GM18520 (cell line): ENCODE results near the gene GLYR1.

Experiments
- ATAC-seq: cut with Tn5 transposase; IDR thresholded peaks from one replicate; pipeline ENCODE4 v1.9.1; 2021; ENCODE audit not compliant: unreplicated experiment

Gene GLYR1

GRCh38 chr16:4813251-4814003, 33.7 kb downstream of the GLYR1 start:
- no peak for ATAC-seq

- no peak for ATAC-seq
Measured at GRCh38 chr16:4811773-4812172, 35.3 kb downstream of the GLYR1 start.

- ATAC-seq: no peak
Measured at GRCh38 chr16:4811242-4811641, 35.8 kb downstream of the GLYR1 start.

DNA sequence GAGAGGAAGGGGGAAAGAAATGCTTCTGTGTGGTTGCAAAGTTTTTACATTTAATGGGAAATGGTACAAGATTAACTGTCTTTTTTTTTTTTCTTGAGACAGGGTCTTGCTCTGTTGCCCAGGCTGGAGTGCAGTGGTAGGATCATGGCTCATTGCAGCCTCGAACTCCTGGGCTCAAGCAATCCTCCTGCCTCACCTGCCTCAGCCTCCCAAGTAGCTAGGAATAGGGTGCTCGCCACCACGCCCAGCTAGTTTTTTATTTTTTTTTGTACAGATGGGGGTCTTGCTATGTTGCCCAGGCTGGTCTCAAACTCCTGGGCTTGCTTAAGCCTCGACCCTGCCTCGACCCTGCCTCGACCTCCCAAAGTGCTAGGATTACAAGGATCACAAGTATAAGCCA, 40.8 kb downstream of the GLYR1 start:
- ATAC-seq: no peak

- ATAC-seq: no peak
Measured at GRCh38 chr16:4805231-4805630, 41.9 kb downstream of the GLYR1 start.

GRCh38 chr16:4803898-4804762, 43.0 kb downstream of the GLYR1 start:
- ATAC-seq: no peak

- no peak for ATAC-seq
Measured at GRCh38 chr16:4803401-4803844, 43.7 kb downstream of the GLYR1 start.

DNA sequence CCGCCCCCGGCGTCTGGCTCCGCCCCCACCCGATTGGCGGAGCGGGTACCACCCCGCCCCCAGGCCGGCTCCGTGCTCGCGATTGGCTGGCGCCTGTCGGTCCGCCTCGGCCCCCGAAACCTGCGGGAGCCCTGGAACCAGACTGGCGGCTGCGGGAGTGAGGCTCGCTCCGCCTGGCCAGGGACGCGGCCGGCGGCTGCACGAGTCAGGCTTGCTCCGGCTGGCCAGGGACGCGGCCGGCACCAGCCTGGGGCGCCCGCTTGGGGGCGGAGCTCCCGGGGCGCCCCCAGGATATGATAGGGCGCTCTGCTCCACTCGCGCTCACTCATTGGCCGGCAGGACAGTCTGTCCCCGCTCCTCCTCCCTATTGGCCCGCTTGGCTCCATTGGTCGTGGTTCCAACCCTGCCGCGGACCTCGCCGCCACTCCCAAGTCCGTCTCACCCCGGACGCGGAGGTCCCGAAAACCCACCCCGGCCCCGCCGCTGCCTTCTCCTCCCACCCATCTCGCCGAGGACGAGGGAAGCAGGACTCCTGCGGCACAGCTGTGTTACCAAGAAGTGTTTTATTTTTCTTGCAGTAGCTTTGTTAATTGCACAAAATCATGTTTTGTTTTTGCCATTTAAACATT, 44.3 kb downstream of the GLYR1 start:
- ATAC-seq: peak; percentile 94

- ATAC-seq: peak; percentile 23
Measured at GRCh38 chr16:4801962-4802658, 45.0 kb downstream of the GLYR1 start, which contains the start of gene ROGDI. ROGDI (minus strand) TSS chr16:4802633; CDS start chr16:4802571, 62 bp downstream.

GRCh38 chr16:4801051-4801961, 45.8 kb downstream of the GLYR1 start:
- ATAC-seq: no peak

DNA sequence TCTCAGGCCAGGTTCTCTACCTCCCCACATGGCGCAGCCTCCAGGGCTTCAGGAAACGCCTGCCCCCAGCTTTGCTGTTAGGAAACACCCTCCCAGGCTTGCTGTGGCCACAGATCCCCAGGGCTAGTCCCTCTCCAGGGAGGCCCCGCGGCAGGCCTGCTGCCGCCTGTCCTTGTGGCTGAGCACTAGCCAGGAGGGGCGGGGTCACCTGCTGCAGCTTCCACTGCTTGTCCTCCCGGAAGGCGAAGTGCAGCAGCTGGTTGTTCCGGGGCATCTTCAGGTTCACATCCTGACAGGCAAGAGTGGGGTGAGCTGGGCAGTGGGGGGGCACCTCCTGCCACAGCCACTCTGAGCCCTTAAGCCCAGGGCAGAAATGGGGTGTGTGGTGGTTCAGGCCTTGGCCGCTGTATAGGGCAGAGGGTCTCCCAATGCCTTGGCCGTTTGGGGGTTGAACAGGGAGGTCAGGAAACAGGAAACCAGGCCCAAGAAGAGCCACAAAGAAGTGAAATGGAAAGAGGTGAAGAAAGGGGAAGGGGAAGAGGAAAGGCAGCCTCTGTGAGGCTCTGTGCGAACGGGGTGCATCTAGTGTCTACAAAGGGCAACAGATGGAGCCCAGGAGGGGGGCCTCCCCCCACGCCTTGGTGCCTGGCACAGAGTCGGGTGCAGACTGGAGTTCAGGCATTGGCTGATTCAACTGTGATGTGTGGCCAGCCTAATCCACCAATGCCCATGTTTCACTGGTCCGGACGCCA, 46.6 kb downstream of the GLYR1 start:
- no peak for ATAC-seq

GRCh38 chr16:4799171-4799855, 47.8 kb downstream of the GLYR1 start:
- ATAC-seq: no peak

GRCh38 chr16:4798456-4798855, 48.6 kb downstream of the GLYR1 start:
- ATAC-seq: no peak

GRCh38 chr16:4797805-4798252, 49.3 kb downstream of the GLYR1 start:
- no peak for ATAC-seq

GRCh38 chr16:4796982-4797804, 49.9 kb downstream of the GLYR1 start:
- ATAC-seq: no peak

DNA sequence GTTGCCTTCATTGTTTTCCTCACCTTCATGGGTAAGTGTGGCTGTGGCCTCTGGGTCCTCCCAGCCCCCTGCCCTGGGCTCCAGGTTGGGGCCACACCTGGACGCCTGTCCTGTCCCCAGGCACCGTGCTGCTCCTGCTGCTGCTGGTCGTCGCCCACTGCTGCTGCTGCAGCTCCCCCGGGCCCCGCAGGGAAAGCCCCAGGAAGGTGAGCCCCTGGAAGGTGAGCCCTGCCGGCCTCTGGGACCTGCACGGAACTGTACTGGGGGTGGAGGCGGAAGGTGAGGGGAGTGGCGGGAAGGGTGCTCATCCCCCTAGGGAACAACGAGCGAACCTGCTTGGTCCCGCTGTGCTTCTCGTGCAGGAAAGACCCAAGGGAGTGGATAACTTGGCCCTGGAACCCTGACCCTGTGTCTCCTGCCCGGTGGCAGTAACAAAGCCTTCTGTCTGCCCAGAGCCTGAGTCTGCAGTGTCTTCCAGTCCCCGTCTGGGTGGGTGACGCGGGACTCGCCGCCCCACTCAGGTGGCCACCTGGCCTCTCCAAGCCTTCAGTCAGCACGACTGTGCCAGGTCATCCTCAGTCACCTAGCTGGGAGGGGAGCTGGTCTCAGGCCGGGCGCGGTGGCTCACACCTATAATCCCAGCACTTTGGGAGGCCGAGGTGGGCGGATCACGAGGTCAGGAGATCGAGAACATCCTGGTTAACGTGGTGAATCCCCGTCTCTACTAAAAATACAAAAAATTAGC, 51.1 kb downstream of the GLYR1 start:
- ATAC-seq: no peak
